ENCODE data around the gene TOR1A.

The TOR1A gene

DNA sequence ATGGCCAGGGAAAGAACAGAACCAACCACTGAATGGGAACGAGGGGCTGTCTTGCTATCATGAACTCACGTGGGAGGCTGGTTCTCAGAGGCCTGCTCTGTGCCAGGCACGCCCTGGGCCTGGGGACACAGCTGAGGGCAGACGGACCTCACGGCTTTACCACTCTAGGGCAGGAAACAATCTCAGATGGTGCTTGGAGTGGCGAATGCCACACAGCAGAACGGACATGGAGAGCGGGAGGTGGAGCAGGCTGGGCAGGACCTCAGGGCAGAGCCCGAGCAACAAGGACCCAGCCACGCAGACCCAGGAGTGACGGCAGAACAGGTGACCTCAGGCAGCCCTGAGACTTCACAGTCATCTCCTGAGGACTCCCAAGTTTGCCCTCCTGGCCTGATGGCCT lies 8.7 kb downstream of the TOR1A start:
- Histone ChIP-seq H3K4me1 (ENCODE audit: insufficient read depth, insufficient read length) (peaks cover 9% of the 10 kb centered on the region), H3K36me3 (ENCODE audit: insufficient read depth, insufficient read length, low read length) (peaks cover 92% of the 10 kb centered on the region), H3K4me3 (ENCODE audit: insufficient read length, low read depth) (no peak overlapping the region), H3K27me3 (ENCODE audit: insufficient read depth, insufficient read length) (no peaks in the 10 kb centered on the region), H3K9ac (ENCODE audit: insufficient read length, low read depth) (no peak overlapping the region), H3K9me3 (ENCODE audit: insufficient read depth, low read length) (no peaks in the 10 kb centered on the region)
- TF ChIP-seq YY1 (IDR thresholded peaks at IDR 0.05; ENCODE audit: insufficient read depth, insufficient read length) (no peak), SUZ12 (IDR thresholded peaks at IDR 0.05; ENCODE audit: extremely low read depth, insufficient read depth, insufficient read length) (no peak), ZNF274 (IDR thresholded peaks at IDR 0.05; ENCODE audit: low read depth, low read length) (no peak)
- no peak for DNase-seq (ENCODE audit: low read depth, low spot score)

DNA sequence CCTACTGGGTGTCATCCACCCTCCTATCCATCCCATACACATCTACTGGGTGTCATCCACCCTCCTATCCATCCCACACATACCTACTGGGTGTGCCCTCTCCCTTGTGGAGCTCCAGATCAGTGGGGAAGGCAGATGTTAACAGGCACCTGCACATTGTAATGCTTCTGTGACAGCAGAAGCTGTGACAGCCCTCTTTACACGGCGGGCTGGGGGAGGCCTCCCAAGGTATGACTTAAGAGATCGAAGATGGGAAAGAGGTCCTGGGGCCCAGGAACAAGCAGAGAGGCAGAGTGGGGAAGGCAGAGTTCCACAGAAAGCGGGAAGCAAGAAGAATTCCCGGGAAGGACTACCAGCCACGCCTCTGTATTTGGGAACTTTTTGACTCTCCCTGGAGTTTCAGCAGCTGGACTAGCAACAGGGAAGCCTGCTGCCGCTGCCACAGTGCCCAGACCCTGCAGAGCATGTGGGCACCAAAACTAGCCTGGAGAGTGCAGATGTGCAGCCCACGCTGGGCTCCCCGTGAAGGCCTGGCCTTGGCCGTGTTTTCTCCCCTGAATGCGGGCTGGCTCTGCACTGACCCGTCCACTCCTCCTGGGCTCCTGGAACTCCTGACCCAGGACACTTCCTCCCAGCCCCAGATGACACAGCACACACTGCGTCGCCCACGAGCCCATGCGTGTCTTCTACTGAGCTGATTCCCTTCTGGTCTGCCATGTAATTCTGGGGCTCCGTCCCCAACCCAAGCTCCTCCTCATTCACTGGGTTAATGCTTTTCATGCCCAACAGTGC lies 9.3 kb downstream of the TOR1A start:
- H3K27me3 ChIP-seq (ENCODE audit: insufficient read depth, insufficient read length), result no peaks in the 10 kb centered on the region
- H3K4me3 ChIP-seq (ENCODE audit: insufficient read length, low read depth), result no peak overlapping the region
- peaks cover 9% of the 10 kb centered on the region for H3K4me1 ChIP-seq (ENCODE audit: insufficient read depth, insufficient read length)
- no peak overlapping the region for H3K9ac ChIP-seq (ENCODE audit: insufficient read length, low read depth)
- no peaks in the 10 kb centered on the region for H3K9me3 ChIP-seq (ENCODE audit: insufficient read depth, low read length)
- no peak for DNase-seq (ENCODE audit: low read depth, low spot score)
- H3K36me3 ChIP-seq (ENCODE audit: insufficient read depth, insufficient read length, low read length), result peaks cover 94% of the 10 kb centered on the region
- TF ChIP-seq ZNF274 (IDR thresholded peaks at IDR 0.05; ENCODE audit: low read depth, low read length) (no peak), SUZ12 (IDR thresholded peaks at IDR 0.05; ENCODE audit: extremely low read depth, insufficient read depth, insufficient read length) (no peak), YY1 (IDR thresholded peaks at IDR 0.05; ENCODE audit: insufficient read depth, insufficient read length) (no peak)

DNA sequence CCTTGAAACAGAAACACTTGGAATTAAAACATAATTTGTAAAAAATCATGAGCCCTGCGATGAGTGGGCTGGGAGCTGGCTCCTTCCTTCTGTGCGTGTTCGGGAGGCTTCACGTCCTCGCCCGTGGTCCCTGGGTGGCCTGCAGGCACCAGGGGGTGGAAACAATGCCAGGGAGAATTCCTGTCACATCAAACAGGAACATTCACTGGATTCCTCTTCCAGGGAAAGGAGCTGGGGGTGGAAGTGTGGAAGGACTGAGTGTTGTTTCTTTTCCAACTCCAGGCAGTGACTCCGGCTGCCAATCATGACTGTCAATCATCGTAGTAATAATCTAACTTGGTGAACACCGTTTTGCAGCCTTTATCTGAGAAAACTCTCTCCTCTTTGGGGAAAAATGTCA lies 10.3 kb downstream of the TOR1A start:
- Histone ChIP-seq H3K27me3 (ENCODE audit: insufficient read depth, insufficient read length) (no peaks in the 10 kb centered on the region), H3K36me3 (ENCODE audit: insufficient read depth, insufficient read length, low read length) (peaks cover 98% of the 10 kb centered on the region), H3K4me3 (ENCODE audit: insufficient read length, low read depth) (no peak overlapping the region), H3K9ac (ENCODE audit: insufficient read length, low read depth) (peak overlapping the region; percentile 42), H3K9me3 (ENCODE audit: insufficient read depth, low read length) (no peaks in the 10 kb centered on the region), H3K4me1 (ENCODE audit: insufficient read depth, insufficient read length) (peaks cover 9% of the 10 kb centered on the region)
- TF ChIP-seq SUZ12 (IDR thresholded peaks at IDR 0.05; ENCODE audit: extremely low read depth, insufficient read depth, insufficient read length) (no peak), ZNF274 (IDR thresholded peaks at IDR 0.05; ENCODE audit: low read depth, low read length) (no peak), YY1 (IDR thresholded peaks at IDR 0.05; ENCODE audit: insufficient read depth, insufficient read length) (no peak)
- no peak for DNase-seq (ENCODE audit: low read depth, low spot score)

DNA sequence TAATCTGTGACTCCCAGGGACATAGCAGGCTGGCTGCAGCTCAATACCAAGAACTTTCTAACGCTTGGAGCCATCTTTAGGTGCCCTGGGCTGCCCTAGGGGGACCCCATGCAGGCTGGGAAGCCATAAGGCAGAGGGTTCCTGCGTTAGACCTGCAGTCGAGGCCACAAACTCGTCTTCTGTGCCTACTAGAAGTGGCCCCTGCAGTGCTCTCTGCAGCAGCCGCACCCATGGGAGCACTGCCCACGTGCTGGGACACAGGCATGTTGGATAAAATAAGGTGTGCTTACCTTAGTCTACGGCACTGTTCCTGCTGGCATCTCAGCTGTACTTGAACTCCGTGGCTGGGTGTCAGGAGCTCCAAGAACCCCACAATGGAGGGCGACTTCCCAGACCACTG lies 11.6 kb downstream of the TOR1A start:
- no peak for TF ChIP-seq ZNF274 (IDR thresholded peaks at IDR 0.05; ENCODE audit: low read depth, low read length)
- TF ChIP-seq SUZ12 (IDR thresholded peaks at IDR 0.05; ENCODE audit: extremely low read depth, insufficient read depth, insufficient read length), result no peak
- no peak for TF ChIP-seq YY1 (IDR thresholded peaks at IDR 0.05; ENCODE audit: insufficient read depth, insufficient read length)
- Histone ChIP-seq H3K4me1 (ENCODE audit: insufficient read depth, insufficient read length) (peaks cover 9% of the 10 kb centered on the region), H3K9me3 (ENCODE audit: insufficient read depth, low read length) (no peaks in the 10 kb centered on the region), H3K4me3 (ENCODE audit: insufficient read length, low read depth) (no peak overlapping the region), H3K36me3 (ENCODE audit: insufficient read depth, insufficient read length, low read length) (peaks cover 95% of the 10 kb centered on the region), H3K9ac (ENCODE audit: insufficient read length, low read depth) (no peak overlapping the region), H3K27me3 (ENCODE audit: insufficient read depth, insufficient read length) (no peaks in the 10 kb centered on the region)
- DNase-seq (ENCODE audit: low read depth, low spot score), result no peak

DNA sequence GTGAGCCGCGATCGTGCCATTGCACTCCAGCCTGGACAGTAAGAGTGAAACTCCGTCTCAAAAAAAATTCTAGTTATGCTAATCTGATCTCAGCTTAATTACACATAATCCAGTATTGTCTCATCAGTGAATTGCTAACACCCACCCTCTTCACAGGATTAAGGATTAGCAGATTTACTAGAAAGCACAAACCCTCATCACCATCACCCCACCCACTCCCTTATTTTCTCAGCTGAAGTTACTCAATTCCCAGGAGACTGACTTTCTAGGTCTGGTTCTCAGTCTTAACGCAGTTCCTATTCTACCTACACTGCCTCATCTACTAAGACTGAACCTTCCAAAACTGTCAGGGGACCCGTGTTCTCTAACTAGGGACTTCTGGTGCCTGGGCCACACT lies 12.0 kb downstream of the TOR1A start:
- peaks cover 9% of the 10 kb centered on the region for H3K4me1 ChIP-seq (ENCODE audit: insufficient read depth, insufficient read length)
- peaks cover 96% of the 10 kb centered on the region for H3K36me3 ChIP-seq (ENCODE audit: insufficient read depth, insufficient read length, low read length)
- no peak for TF ChIP-seq ZNF274 (IDR thresholded peaks at IDR 0.05; ENCODE audit: low read depth, low read length)
- no peak for TF ChIP-seq SUZ12 (IDR thresholded peaks at IDR 0.05; ENCODE audit: extremely low read depth, insufficient read depth, insufficient read length)
- no peak for TF ChIP-seq YY1 (IDR thresholded peaks at IDR 0.05; ENCODE audit: insufficient read depth, insufficient read length)
- no peak for DNase-seq (ENCODE audit: low read depth, low spot score)
- no peaks in the 10 kb centered on the region for H3K27me3 ChIP-seq (ENCODE audit: insufficient read depth, insufficient read length)
- no peak overlapping the region for H3K4me3 ChIP-seq (ENCODE audit: insufficient read length, low read depth)
- H3K9ac ChIP-seq (ENCODE audit: insufficient read length, low read depth), result no peak overlapping the region
- no peaks in the 10 kb centered on the region for H3K9me3 ChIP-seq (ENCODE audit: insufficient read depth, low read length)

DNA sequence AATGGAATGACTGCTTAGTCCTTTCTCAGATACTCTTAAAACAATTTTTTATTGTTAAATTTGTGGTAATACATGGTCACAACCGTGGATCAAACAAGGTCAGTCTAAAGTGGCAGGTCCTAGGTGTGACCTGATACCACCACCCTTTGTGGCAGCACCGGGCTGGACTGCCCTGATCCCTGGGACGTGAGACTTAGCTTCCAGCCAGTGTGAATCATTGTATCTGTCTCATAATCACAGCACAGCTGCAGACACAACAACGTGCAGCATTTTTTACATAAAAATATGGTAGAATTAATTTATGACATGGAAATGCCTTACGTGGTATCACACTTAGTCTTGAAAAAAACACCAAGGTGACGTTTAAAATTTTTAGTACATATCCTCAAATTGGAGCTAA lies 13.1 kb downstream of the TOR1A start:
- H3K27me3 ChIP-seq (ENCODE audit: insufficient read depth, insufficient read length), result no peaks in the 10 kb centered on the region
- H3K36me3 ChIP-seq (ENCODE audit: insufficient read depth, insufficient read length, low read length), result peaks cover 95% of the 10 kb centered on the region
- H3K9ac ChIP-seq (ENCODE audit: insufficient read length, low read depth), result no peak overlapping the region
- H3K4me3 ChIP-seq (ENCODE audit: insufficient read length, low read depth), result no peak overlapping the region
- H3K9me3 ChIP-seq (ENCODE audit: insufficient read depth, low read length), result no peaks in the 10 kb centered on the region
- H3K4me1 ChIP-seq (ENCODE audit: insufficient read depth, insufficient read length), result peaks cover 9% of the 10 kb centered on the region
- TF ChIP-seq ZNF274 (IDR thresholded peaks at IDR 0.05; ENCODE audit: low read depth, low read length), result no peak
- no peak for TF ChIP-seq YY1 (IDR thresholded peaks at IDR 0.05; ENCODE audit: insufficient read depth, insufficient read length)
- no peak for TF ChIP-seq SUZ12 (IDR thresholded peaks at IDR 0.05; ENCODE audit: extremely low read depth, insufficient read depth, insufficient read length)
- DNase-seq (ENCODE audit: low read depth, low spot score), result no peak

DNA sequence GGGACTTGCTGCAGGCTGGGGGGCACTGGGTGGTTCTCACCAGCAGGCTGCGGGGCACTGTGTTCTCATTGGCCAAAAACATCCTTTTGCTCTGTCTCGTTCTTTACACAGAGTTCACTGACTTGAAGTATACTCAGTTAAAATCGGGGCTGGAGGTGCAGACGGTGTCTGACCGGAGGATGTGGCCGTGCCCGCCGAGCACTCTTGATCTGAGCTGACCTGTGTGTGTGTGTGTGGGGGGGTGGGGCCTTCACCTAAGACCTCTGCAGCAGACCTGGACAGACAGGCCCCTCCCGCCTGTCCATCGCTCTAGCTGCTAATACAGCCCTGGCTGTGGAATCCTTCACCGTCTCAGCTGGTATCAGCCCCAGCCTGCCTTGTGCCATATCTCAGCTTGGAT lies 13.8 kb downstream of the TOR1A start:
- Histone ChIP-seq H3K4me3 (ENCODE audit: insufficient read length, low read depth) (no peak overlapping the region), H3K4me1 (ENCODE audit: insufficient read depth, insufficient read length) (peaks cover 5% of the 10 kb centered on the region), H3K36me3 (ENCODE audit: insufficient read depth, insufficient read length, low read length) (peaks cover 95% of the 10 kb centered on the region), H3K27me3 (ENCODE audit: insufficient read depth, insufficient read length) (no peaks in the 10 kb centered on the region), H3K9ac (ENCODE audit: insufficient read length, low read depth) (no peak overlapping the region), H3K9me3 (ENCODE audit: insufficient read depth, low read length) (no peaks in the 10 kb centered on the region)
- no peak for DNase-seq (ENCODE audit: low read depth, low spot score)
- no peak for TF ChIP-seq ZNF274 (IDR thresholded peaks at IDR 0.05; ENCODE audit: low read depth, low read length)
- TF ChIP-seq YY1 (IDR thresholded peaks at IDR 0.05; ENCODE audit: insufficient read depth, insufficient read length), result no peak
- TF ChIP-seq SUZ12 (IDR thresholded peaks at IDR 0.05; ENCODE audit: extremely low read depth, insufficient read depth, insufficient read length), result no peak

Data from NT2/D1 (cell line).